HG03103 (cell line): Measurements from ENCODE around the gene SSBP4.

Experiments
- ATAC-seq: cut with Tn5 transposase; IDR thresholded peaks from one replicate; pipeline ENCODE4 v1.9.1; 2021; ENCODE audit warnings: low read depth; ENCODE audit not compliant: unreplicated experiment

Gene SSBP4

GRCh38 chr19:18441804-18442788 lies 22.9 kb downstream of the SSBP4 start:
- no peak for ATAC-seq

GRCh38 chr19:18442941-18443340 lies 23.7 kb downstream of the SSBP4 start:
- ATAC-seq = no peak

GRCh38 chr19:18443406-18443805 lies 24.2 kb downstream of the SSBP4 start:
- ATAC-seq = no peak

GRCh38 chr19:18443831-18444230 lies 24.6 kb downstream of the SSBP4 start:
- ATAC-seq = no peak

GRCh38 chr19:18444513-18444912 lies 25.3 kb downstream of the SSBP4 start:
- ATAC-seq = no peak

- no peak for ATAC-seq
Measured at GRCh38 chr19:18445262-18445948, 26.2 kb downstream of the SSBP4 start.

GRCh38 chr19:18446145-18446810 lies 27.1 kb downstream of the SSBP4 start:
- no peak for ATAC-seq

GRCh38 chr19:18446811-18447359 lies 27.7 kb downstream of the SSBP4 start:
- ATAC-seq = no peak

- no peak for ATAC-seq
Measured at GRCh38 chr19:18449552-18449951, 30.4 kb downstream of the SSBP4 start.

GRCh38 chr19:18450021-18450930 lies 31.1 kb downstream of the SSBP4 start:
- no peak for ATAC-seq

- no peak for ATAC-seq
Measured at GRCh38 chr19:18450931-18451836, 32.0 kb downstream of the SSBP4 start.

GRCh38 chr19:18452386-18452785 lies 33.2 kb downstream of the SSBP4 start:
- no peak for ATAC-seq

GRCh38 chr19:18453269-18454024 lies 34.2 kb downstream of the SSBP4 start:
- no peak for ATAC-seq

- ATAC-seq = no peak
Measured at GRCh38 chr19:18456279-18456678, 37.1 kb downstream of the SSBP4 start.

GRCh38 chr19:18456974-18457373 lies 37.8 kb downstream of the SSBP4 start:
- no peak for ATAC-seq

- no peak for ATAC-seq
Measured at GRCh38 chr19:18457483-18458331, 38.5 kb downstream of the SSBP4 start.

- ATAC-seq = no peak
Measured at GRCh38 chr19:18460900-18461299, 41.7 kb downstream of the SSBP4 start.
